ENCODE measurements around the gene PRADC1.

The PRADC1 gene

GRCh38 chr2:73239776-73240175, 6.7 kb upstream of the PRADC1 start:
- in situ Hi-C loops (cut with HindIII; ENCODE audit: low pct_unique_long_range_greater_than_20kb, low sequenced_read_pairs) = no loop called here
- DNase-seq (ENCODE audit: low read depth in 1 of 2, low spot score in 1 of 2) = no peak
- no peak for TF ChIP-seq JUND (IDR thresholded peaks at IDR 0.05; ENCODE audit: low read depth)

- TF ChIP-seq JUND (IDR thresholded peaks at IDR 0.05; ENCODE audit: low read depth) = no peak
- no peak for DNase-seq (ENCODE audit: low read depth in 1 of 2, low spot score in 1 of 2)
- in situ Hi-C loops (cut with HindIII; ENCODE audit: low pct_unique_long_range_greater_than_20kb, low sequenced_read_pairs) = no loop called here
Observed at GRCh38 chr2:73238976-73239375, 5.9 kb upstream of the PRADC1 start.

- DNase-seq (ENCODE audit: low read depth in 1 of 2, low spot score in 1 of 2) = no peak
- TF ChIP-seq JUND (IDR thresholded peaks at IDR 0.05; ENCODE audit: low read depth) = no peak
- in situ Hi-C loops (cut with HindIII; ENCODE audit: low pct_unique_long_range_greater_than_20kb, low sequenced_read_pairs) = no loop called here
Observed at GRCh38 chr2:73238149-73238548, 5.1 kb upstream of the PRADC1 start.

- DNase-seq (ENCODE audit: low read depth in 1 of 2, low spot score in 1 of 2) = no peak
- no peak for TF ChIP-seq JUND (IDR thresholded peaks at IDR 0.05; ENCODE audit: low read depth)
- in situ Hi-C loops (cut with HindIII; ENCODE audit: low pct_unique_long_range_greater_than_20kb, low sequenced_read_pairs) = no loop called here
Observed at GRCh38 chr2:73237168-73237567, 4.1 kb upstream of the PRADC1 start.

- no peak for DNase-seq (ENCODE audit: low read depth in 1 of 2, low spot score in 1 of 2)
- no peak for TF ChIP-seq JUND (IDR thresholded peaks at IDR 0.05; ENCODE audit: low read depth)
- in situ Hi-C loops (cut with HindIII; ENCODE audit: low pct_unique_long_range_greater_than_20kb, low sequenced_read_pairs) = no loop called here
Observed at GRCh38 chr2:73235315-73236028, 2.4 kb upstream of the PRADC1 start.

GRCh38 chr2:73233932-73234832, 1.1 kb upstream of the PRADC1 start, which contains the start of gene CCT7:
CCT7 (plus strand) TSS chr2:73234308; CDS start chr2:73234379, 71 bp downstream.
- TF ChIP-seq JUND (IDR thresholded peaks at IDR 0.05; ENCODE audit: low read depth) = no peak
- in situ Hi-C loops (cut with HindIII; ENCODE audit: low pct_unique_long_range_greater_than_20kb, low sequenced_read_pairs) = no loop called here
- peak; percentile 55 to 90 for DNase-seq (ENCODE audit: low read depth in 1 of 2, low spot score in 1 of 2)

GRCh38 chr2:73232403-73233153, 461 bp downstream of the PRADC1 start:
- DNase-seq (ENCODE audit: low read depth in 1 of 2, low spot score in 1 of 2) = peak; percentile 13 to 32
- in situ Hi-C loops (cut with HindIII; ENCODE audit: low pct_unique_long_range_greater_than_20kb, low sequenced_read_pairs) = no loop called here
- no peak for TF ChIP-seq JUND (IDR thresholded peaks at IDR 0.05; ENCODE audit: low read depth)

GRCh38 chr2:73228631-73229030, 4.4 kb downstream of the PRADC1 start:
- in situ Hi-C loops (cut with HindIII; ENCODE audit: low pct_unique_long_range_greater_than_20kb, low sequenced_read_pairs) = no loop called here
- TF ChIP-seq JUND (IDR thresholded peaks at IDR 0.05; ENCODE audit: low read depth) = no peak
- DNase-seq (ENCODE audit: low read depth in 1 of 2, low spot score in 1 of 2) = no peak

GRCh38 chr2:73227086-73227485, 6.0 kb downstream of the PRADC1 start:
- DNase-seq (ENCODE audit: low read depth in 1 of 2, low spot score in 1 of 2) = no peak
- in situ Hi-C loops (cut with HindIII; ENCODE audit: low pct_unique_long_range_greater_than_20kb, low sequenced_read_pairs) = no loop called here
- TF ChIP-seq JUND (IDR thresholded peaks at IDR 0.05; ENCODE audit: low read depth) = no peak

GRCh38 chr2:73225513-73226360, 7.3 kb downstream of the PRADC1 start:
- no peak for DNase-seq (ENCODE audit: low read depth in 1 of 2, low spot score in 1 of 2)
- in situ Hi-C loops (cut with HindIII; ENCODE audit: low pct_unique_long_range_greater_than_20kb, low sequenced_read_pairs) = no loop called here
- no peak for TF ChIP-seq JUND (IDR thresholded peaks at IDR 0.05; ENCODE audit: low read depth)

- no peak for TF ChIP-seq JUND (IDR thresholded peaks at IDR 0.05; ENCODE audit: low read depth)
- DNase-seq (ENCODE audit: low read depth in 1 of 2, low spot score in 1 of 2) = no peak
- in situ Hi-C loops (cut with HindIII; ENCODE audit: low pct_unique_long_range_greater_than_20kb, low sequenced_read_pairs) = no loop called here
Observed at GRCh38 chr2:73223821-73224220, 9.2 kb downstream of the PRADC1 start.

- no peak for DNase-seq (ENCODE audit: low read depth in 1 of 2, low spot score in 1 of 2)
- in situ Hi-C loops (cut with HindIII; ENCODE audit: low pct_unique_long_range_greater_than_20kb, low sequenced_read_pairs) = no loop called here
- TF ChIP-seq JUND (IDR thresholded peaks at IDR 0.05; ENCODE audit: low read depth) = no peak
Observed at GRCh38 chr2:73218298-73218697, 14.7 kb downstream of the PRADC1 start.
